Endothelial cell of umbilical vein (primary cell): ENCODE measurements around the gene GET4. TPM values are rescaled to one million over a fixed set of nuclear protein-coding genes. Genes with fewer than 3 reads are reported as not detected.
A peak's percentile ranks its signal among the peaks of the same experiment; 100 is the strongest.

Source experiments
- BruUV-seq: library from RNA; stranded (reverse); fragments of 400-500 nt; replicated peaks from 2 replicates; lab custom pipeline; 2021; lab: Mats Ljungman, UMichigan
- CTCF ChIA-PET: fragments of 300-600, 350-600 bp; sonication (Branson Sonifier 250); formaldehyde crosslinking; loops from one replicate; lab custom pipeline; 2021; ENCODE audit warnings: antibody characterized with exemption, inconsistent platforms; lab: Charles Lee
- POLR2A ChIA-PET: fragments of 300-600, 350-600 bp; sonication (Branson Sonifier 250); formaldehyde crosslinking; loops from one replicate; lab custom pipeline; 2021; ENCODE audit warnings: antibody characterized with exemption, inconsistent platforms; lab: Charles Lee
- DNase-seq: peaks from one replicate; pipeline ENCODE4 v3.0.0-alpha.2; 2011; ENCODE audit warnings: low read depth, low spot score
- FAIRE-seq: peaks from 2 replicates; lab custom pipeline; 2011; peaks lifted over from hg19 to GRCh38; lab: Jason Lieb, UNC
- H2AFZ ChIP-seq: 2 replicates; pipeline ENCODE4 v1.6.0; 2012; ENCODE audit warnings: low read depth, low read length, control low read depth, inconsistent platforms
- H3K27ac ChIP-seq: 2 replicates; pipeline ENCODE4 v1.5.1; 2011; ENCODE audit warnings: low read depth, mild to moderate bottlenecking, control low read depth, low read length, moderate library complexity; ENCODE audit not compliant: insufficient read depth
- H3K27me3 ChIP-seq, 2 experiments: 2 replicates each; pipeline versions ENCODE4 v1.6.0 to v1.6.1; 2011; ENCODE audit warnings: low read length in 2 of 2, mixed read lengths in 1 of 2; ENCODE audit not compliant: control insufficient read depth in 2 of 2, insufficient read depth in 2 of 2
- H3K36me3 ChIP-seq, 2 experiments: 2 replicates in 1 of 2; 3 replicates in 1 of 2; pipeline ENCODE4 v1.5.1; 2011; ENCODE audit warnings: low read length in 2 of 2, mild to moderate bottlenecking in 1 of 2, moderate library complexity in 1 of 2; ENCODE audit not compliant: control insufficient read depth in 2 of 2, insufficient read depth in 2 of 2; ENCODE audit errors: extremely low read depth in 1 of 2
- H3K4me1 ChIP-seq: 3 replicates; pipeline ENCODE4 v1.5.1; 2011; ENCODE audit warnings: mild to moderate bottlenecking, low read length; ENCODE audit not compliant: control insufficient read depth, insufficient read depth; ENCODE audit errors: extremely low read depth
- H3K4me2 ChIP-seq: 2 replicates; pipeline ENCODE4 v1.6.1; 2011; ENCODE audit warnings: low read length, control low read depth, mixed read lengths; ENCODE audit not compliant: insufficient read depth
- H3K4me3 ChIP-seq, 3 experiments: fragments of 200-600 bp in 1 of 3; sonication (generic), shearing (Covaris generic) in 1 of 3; replicated peaks in 1 of 3; 2 replicates each; pipeline ENCODE4 v1.5.1; 2011 to 2016; ENCODE audit warnings: control low read depth in 3 of 3, low read length in 3 of 3, mild to moderate bottlenecking in 2 of 3, inconsistent platforms in 1 of 3, low read depth in 1 of 3, moderate library complexity in 1 of 3; ENCODE audit not compliant: insufficient read depth in 1 of 3
- H3K79me2 ChIP-seq: 2 replicates; pipeline ENCODE4 v1.6.0; 2012; ENCODE audit warnings: low read length, inconsistent platforms; ENCODE audit not compliant: control insufficient read depth, insufficient read depth
- H3K9ac ChIP-seq: replicated peaks from 2 replicates; pipeline ENCODE3; 2011; ENCODE audit warnings: low read length, control low read depth; ENCODE audit not compliant: insufficient read depth; ENCODE audit errors: extremely low read depth
- H3K9me1 ChIP-seq: replicated peaks from 3 replicates; pipeline ENCODE4 v1.6.0; 2011; ENCODE audit warnings: mild to moderate bottlenecking, low read length; ENCODE audit not compliant: control insufficient read depth, insufficient read depth; ENCODE audit errors: extremely low read depth
- H3K9me3 ChIP-seq: replicated peaks from 2 replicates; pipeline ENCODE4 v1.5.1; 2012; ENCODE audit warnings: low read length, inconsistent platforms; ENCODE audit not compliant: control insufficient read depth, insufficient read depth
- H4K20me1 ChIP-seq: replicated peaks from 2 replicates; pipeline ENCODE3; 2011; ENCODE audit warnings: mild to moderate bottlenecking, low read length; ENCODE audit not compliant: control insufficient read depth, insufficient read depth; ENCODE audit errors: extremely low read depth
- CTCF ChIP-seq, 2 donors: IDR thresholded peaks; 1 replicate in 1 of 2; 2 replicates in 1 of 2; pipeline ENCODE4 v1.5.1; 2011; ENCODE audit warnings: low read length in 2 of 2, mild to moderate bottlenecking in 2 of 2, moderate library complexity in 2 of 2, control low read depth in 1 of 2, inconsistent platforms in 1 of 2, low read depth in 1 of 2; ENCODE audit not compliant: insufficient read depth in 1 of 2; ENCODE audit errors: extremely low read depth in 1 of 2
- EZH2 ChIP-seq: IDR thresholded peaks from 2 replicates; pipeline ENCODE4 v1.6.1; 2012; ENCODE audit warnings: borderline replicate concordance, low read depth, mild to moderate bottlenecking, moderate library complexity, low read length, inconsistent platforms; ENCODE audit not compliant: severe bottlenecking
- FOS ChIP-seq: IDR thresholded peaks from 2 replicates; pipeline ENCODE4 v1.6.1; 2011; ENCODE audit warnings: mild to moderate bottlenecking, low read length, moderate library complexity, borderline replicate concordance; ENCODE audit not compliant: insufficient read depth
- GATA2 ChIP-seq: IDR thresholded peaks from 2 replicates; pipeline ENCODE4 v1.7.0; 2011; ENCODE audit warnings: low read depth, mild to moderate bottlenecking, moderate library complexity, mixed read lengths, low read length; ENCODE audit not compliant: insufficient read length, insufficient read depth
- JUN ChIP-seq: IDR thresholded peaks from 2 replicates; pipeline ENCODE4 v1.6.1; 2011; ENCODE audit warnings: borderline replicate concordance, low read depth; ENCODE audit not compliant: insufficient read length, insufficient read depth
- MAX ChIP-seq: IDR thresholded peaks from 2 replicates; pipeline ENCODE4 v1.6.1; 2011; ENCODE audit not compliant: insufficient read depth, insufficient read length
- MYC ChIP-seq: IDR thresholded peaks from one replicate; pipeline ENCODE4 v1.6.1; 2011; ENCODE audit warnings: mild to moderate bottlenecking, low read depth, low read length
- POLR2A ChIP-seq: IDR thresholded peaks from 2 replicates; pipeline ENCODE4 v1.6.1; 2012; ENCODE audit warnings: low read depth, mild to moderate bottlenecking, control low read depth, low read length
- POLR2AphosphoS5 ChIP-seq: IDR thresholded peaks from 2 replicates; pipeline ENCODE4 v1.6.1; 2012; ENCODE audit warnings: low read depth, mild to moderate bottlenecking, control low read depth, low read length, moderate library complexity; ENCODE audit not compliant: insufficient read depth
- dilution Hi-C: fragments of 300-500 bp; cut with MboI; formaldehyde crosslinking; loops from one replicate; pipeline ENCODE4 v1.15.0; 2019; ENCODE audit warnings: low sequenced_read_pairs; ENCODE audit not compliant: extremely low pct_ligation_motif_present
- intact Hi-C: fragments of 100-400 bp; cut with micrococcal nuclease; formaldehyde crosslinking; loops from one replicate; pipeline ENCODE4 v1.10.0; 2022
- polyA plus RNA-seq, 4 experiments: library from polyadenylated mRNA; depleted of rRNA in 3 of 4; stranded (reverse) in 3 of 4; unstranded in 1 of 4; fragments of >200 nt; gene quantifications; 2 replicates each; pipeline versions ENCODE4 v1.2.1 to v1.2.3, GENCODE V29; 2011 to 2012; ENCODE audit warnings: missing spikeins in 1 of 4
- total RNA-seq: library from RNA; stranded (reverse); gene quantifications from 2 replicates; pipeline ENCODE4 v1.2.3, GENCODE V29; 2021

The GET4 gene
- total and polyA plus RNA-seq, 2 donors (not counting 3 experiments of a cell fraction or from before 2014, with no cell fraction given) = 48.4 to 58.1 TPM

GRCh38 chr7:832968-833424, 43.4 kb upstream of the GET4 start:
- intact Hi-C loops = loop anchor here (1.0 kb wide), 2 partner anchors 17 to 47 kb away; no protein-coding TSS in a partner anchor

More at GRCh38 chr7:832968-833424, 43.4 kb upstream of the GET4 start:
- Histone ChIP-seq H3K4me3 (no peak overlapping the region), H3K4me1 (peaks cover 22% of the 10 kb centered on the region), H3K4me2 (peak overlapping the region; percentile 91), H2AFZ (no peak overlapping the region), H3K79me2 (peaks cover 51% of the 10 kb centered on the region), H3K9me1 (no peaks in the 10 kb centered on the region), H4K20me1 (no peaks in the 10 kb centered on the region), H3K9me3 (no peaks in the 10 kb centered on the region), H3K27me3 (no peaks in the 10 kb centered on the region), H3K27ac (peak overlapping the region; percentile 98), H3K9ac (peak overlapping the region; percentile 96), H3K36me3 (no peaks in the 10 kb centered on the region)
- ChIA-PET CTCF (interaction anchor here (1.2 to 2.2 kb wide), 3 partner anchors 13 to 41 kb away, joined by 4 to 13 read pairs (median 5); no protein-coding TSS in a partner anchor), POLR2A (no interaction called here)
- DNase-seq (no peak), FAIRE-seq (no peak)
- BruUV-seq = no TSS peak
- dilution Hi-C loops = no loop called here
- TF ChIP-seq JUN (no peak), POLR2AphosphoS5 (no peak), MYC (no peak), CTCF (IDR thresholded peaks at IDR 0.05; ENCODE audit: extremely low read depth in 1 of 2, insufficient read depth in 1 of 2, low read depth in 1 of 2, low read length in 2 of 2) (no peak), EZH2 (no peak), POLR2A (no peak), FOS (no peak), GATA2 (no peak), MAX (no peak)
